H54 (cell line): Measurements from ENCODE around the gene P2RY6.

Source experiments
- DNase-seq: peaks from one replicate; pipeline ENCODE4 v3.0.0; 2011; ENCODE audit warnings: low spot score, mixed read lengths; ENCODE audit not compliant: insufficient read length
- FAIRE-seq: peaks from 3 replicates; lab custom pipeline; 2011; peaks lifted over from hg19 to GRCh38; lab: Jason Lieb, UNC
- POLR2A ChIP-seq: IDR thresholded peaks from 2 replicates; pipeline ENCODE4 v1.6.1; 2011; ENCODE audit warnings: low read depth, mild to moderate bottlenecking, low read length

P2RY6 gene

GRCh38 chr11:73287400-73288101 lies 15.4 kb downstream of the P2RY6 start:
- no peak for FAIRE-seq
- TF ChIP-seq POLR2A: no peak
- DNase-seq: no peak

- DNase-seq (no peak), FAIRE-seq (no peak)
- TF ChIP-seq POLR2A: no peak
Observed at GRCh38 chr11:73288192-73288872, 16.2 kb downstream of the P2RY6 start.

GRCh38 chr11:73288873-73289707 lies 17.0 kb downstream of the P2RY6 start:
- TF ChIP-seq POLR2A: peak; percentile 22; the same call in 1 of the 2 replicates
- FAIRE-seq: no peak
- DNase-seq: peak; percentile 76

GRCh38 chr11:73290536-73290935 lies 18.4 kb downstream of the P2RY6 start:
- FAIRE-seq (no peak), DNase-seq (no peak)
- TF ChIP-seq POLR2A: no peak

GRCh38 chr11:73291196-73291595 lies 19.1 kb downstream of the P2RY6 start:
- no peak for FAIRE-seq
- DNase-seq: no peak
- TF ChIP-seq POLR2A: no peak

- no peak for FAIRE-seq
- DNase-seq: no peak
- no peak for TF ChIP-seq POLR2A
Observed at GRCh38 chr11:73291781-73292524, 19.8 kb downstream of the P2RY6 start.

GRCh38 chr11:73292525-73292894 lies 20.4 kb downstream of the P2RY6 start:
- TF ChIP-seq POLR2A: no peak
- no peak for FAIRE-seq
- DNase-seq: no peak

GRCh38 chr11:73293356-73293936 lies 21.3 kb downstream of the P2RY6 start:
- DNase-seq: no peak
- no peak for FAIRE-seq
- no peak for TF ChIP-seq POLR2A

- no peak for FAIRE-seq
- DNase-seq: no peak
- no peak for TF ChIP-seq POLR2A
Observed at GRCh38 chr11:73294604-73295003, 22.5 kb downstream of the P2RY6 start.

GRCh38 chr11:73295241-73295995 lies 23.3 kb downstream of the P2RY6 start:
- FAIRE-seq (peak; percentile 15), DNase-seq (peak; percentile 68)
- TF ChIP-seq POLR2A: no peak

GRCh38 chr11:73295996-73296318 lies 23.8 kb downstream of the P2RY6 start:
- DNase-seq (no peak), FAIRE-seq (no peak)
- no peak for TF ChIP-seq POLR2A

- no peak for TF ChIP-seq POLR2A
- FAIRE-seq (no peak), DNase-seq (no peak)
Observed at GRCh38 chr11:73296501-73297230, 24.5 kb downstream of the P2RY6 start.

GRCh38 chr11:73297231-73297590 lies 25.1 kb downstream of the P2RY6 start:
- DNase-seq: no peak
- no peak for FAIRE-seq

More at GRCh38 chr11:73297231-73297590, 25.1 kb downstream of the P2RY6 start:
- TF ChIP-seq POLR2A: no peak
